Measurements from ENCODE around the gene ITSN1.

DNA sequence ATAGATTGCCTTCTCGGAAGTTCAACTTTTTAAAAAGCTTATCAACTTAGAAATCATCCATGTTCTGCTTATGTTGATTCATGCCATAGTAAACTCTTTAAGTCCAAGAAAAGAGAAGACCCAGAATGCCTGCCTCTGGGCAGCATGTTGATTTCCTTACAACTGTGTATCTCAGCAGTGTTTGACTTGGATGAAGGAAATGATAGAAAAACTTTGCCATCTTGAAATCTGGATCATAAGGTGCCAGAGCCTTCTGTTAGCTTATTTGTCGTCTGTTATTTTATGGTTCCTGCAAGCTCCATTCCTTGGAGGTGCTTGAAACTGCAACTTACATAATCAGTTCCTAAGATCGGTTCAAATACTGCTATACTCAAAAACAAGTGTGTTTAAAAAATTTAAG, 148.8 kb downstream of the ITSN1 start:
- TF ChIP-seq REST (IDR thresholded peaks at IDR 0.05; ENCODE audit: insufficient read depth in 1 of 2, low read depth in 2 of 2, low read length in 1 of 2) (no peak), SIN3A (IDR thresholded peaks at IDR 0.05; ENCODE audit: borderline replicate concordance, insufficient read depth, low read depth, low read length) (no peak), POLR2AphosphoS5 (IDR thresholded peaks at IDR 0.05; ENCODE audit: low read depth, low read length) (no peak)
- TF ChIP-seq, protein P1, sequence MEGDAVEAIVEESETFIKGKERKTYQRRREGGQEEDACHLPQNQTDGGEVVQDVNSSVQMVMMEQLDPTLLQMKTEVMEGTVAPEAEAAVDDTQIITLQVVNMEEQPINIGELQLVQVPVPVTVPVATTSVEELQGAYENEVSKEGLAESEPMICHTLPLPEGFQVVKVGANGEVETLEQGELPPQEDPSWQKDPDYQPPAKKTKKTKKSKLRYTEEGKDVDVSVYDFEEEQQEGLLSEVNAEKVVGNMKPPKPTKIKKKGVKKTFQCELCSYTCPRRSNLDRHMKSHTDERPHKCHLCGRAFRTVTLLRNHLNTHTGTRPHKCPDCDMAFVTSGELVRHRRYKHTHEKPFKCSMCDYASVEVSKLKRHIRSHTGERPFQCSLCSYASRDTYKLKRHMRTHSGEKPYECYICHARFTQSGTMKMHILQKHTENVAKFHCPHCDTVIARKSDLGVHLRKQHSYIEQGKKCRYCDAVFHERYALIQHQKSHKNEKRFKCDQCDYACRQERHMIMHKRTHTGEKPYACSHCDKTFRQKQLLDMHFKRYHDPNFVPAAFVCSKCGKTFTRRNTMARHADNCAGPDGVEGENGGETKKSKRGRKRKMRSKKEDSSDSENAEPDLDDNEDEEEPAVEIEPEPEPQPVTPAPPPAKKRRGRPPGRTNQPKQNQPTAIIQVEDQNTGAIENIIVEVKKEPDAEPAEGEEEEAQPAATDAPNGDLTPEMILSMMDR (IDR thresholded peaks at IDR 0.05) = no peak
